ENCODE results near the gene CARS1.
A peak's percentile ranks its signal among the peaks of the same experiment; 100 is the strongest.

Gene CARS1

GRCh38 chr11:3088806-3089205, 31.6 kb upstream of the CARS1 start:
- no peak overlapping the region for H3K18ac ChIP-seq (ENCODE audit: low read length)
- no peak overlapping the region for H2BK5ac ChIP-seq (ENCODE audit: low read length)
- no peak overlapping the region for H2BK15ac ChIP-seq (ENCODE audit: low read length)
- no peak overlapping the region for H3K4ac ChIP-seq (ENCODE audit: low read length)
- no peak overlapping the region for H3K9ac ChIP-seq (ENCODE audit: low read depth, low read length, poor library complexity)
- H3K36me3 ChIP-seq (replicated peaks in 1 of 2; ENCODE audit: control insufficient read depth in 2 of 2, insufficient read depth in 2 of 2, low read length in 2 of 2): peaks cover 2 to 3% of the 10 kb centered on the region in 2 donors
- H2BK12ac ChIP-seq (ENCODE audit: low read length): no peak overlapping the region
- no peak overlapping the region for H2BK120ac ChIP-seq (ENCODE audit: low read depth, low read length)
- no peak for DNase-seq (ENCODE audit: low spot score)
- H3K4me3 ChIP-seq (ENCODE audit: low read length in 2 of 2): no peak overlapping the region
- H3K4me2 ChIP-seq (ENCODE audit: insufficient read depth, low read length, poor library complexity, severe bottlenecking): no peak overlapping the region
- H3K23ac ChIP-seq (ENCODE audit: low read depth, low read length, poor library complexity): no peak overlapping the region
- no peaks in the 10 kb centered on the region for H3K27me3 ChIP-seq (ENCODE audit: control insufficient read depth in 3 of 3, insufficient read depth in 3 of 3, low read depth in 1 of 3, low read length in 3 of 3)
- peaks cover 2% of the 10 kb centered on the region for H3K79me1 ChIP-seq (ENCODE audit: low read depth, low read length)
- no peak overlapping the region for H2AK5ac ChIP-seq (ENCODE audit: low read depth, low read length)
- no CpG with 5 or more reads among the region's 14 CpGs for WGBS, 2 donors (ENCODE audit: extremely low coverage in 2 of 2, insufficient read length in 2 of 2, insufficient replicate concordance in 1 of 2)
- no peaks in the 10 kb centered on the region for H3K9me3 ChIP-seq (replicated peaks in 1 of 2; ENCODE audit: control insufficient read depth in 2 of 2, insufficient read depth in 1 of 2, low read depth in 1 of 2, low read length in 2 of 2)
- no peak overlapping the region for H2AFZ ChIP-seq (ENCODE audit: low read length)
- H4K91ac ChIP-seq (ENCODE audit: low read depth, low read length, poor library complexity): no peak overlapping the region
- no peak overlapping the region for H4K8ac ChIP-seq (ENCODE audit: low read depth, low read length)
- H3K14ac ChIP-seq (ENCODE audit: low read length): no peak overlapping the region
- H3K4me1 ChIP-seq (ENCODE audit: control insufficient read depth in 2 of 2, insufficient read depth in 1 of 2, low read depth in 1 of 2, low read length in 2 of 2): peaks cover 0 to 8% of the 10 kb centered on the region in 2 donors
- H3K27ac ChIP-seq (replicated peaks; ENCODE audit: low read length): no peak overlapping the region

- H3K9ac ChIP-seq (ENCODE audit: low read depth, low read length, poor library complexity): no peak overlapping the region
- H3K4me2 ChIP-seq (ENCODE audit: insufficient read depth, low read length, poor library complexity, severe bottlenecking): no peak overlapping the region
- no peak overlapping the region for H2AFZ ChIP-seq (ENCODE audit: low read length)
- peak overlapping the region; percentile 24 for H4K91ac ChIP-seq (ENCODE audit: low read depth, low read length, poor library complexity)
- DNase-seq (ENCODE audit: low spot score): no peak
- H3K9me3 ChIP-seq (replicated peaks in 1 of 2; ENCODE audit: control insufficient read depth in 2 of 2, insufficient read depth in 1 of 2, low read depth in 1 of 2, low read length in 2 of 2): no peaks in the 10 kb centered on the region
- H2AK5ac ChIP-seq (ENCODE audit: low read depth, low read length): no peak overlapping the region
- peaks cover 2% of the 10 kb centered on the region for H3K79me1 ChIP-seq (ENCODE audit: low read depth, low read length)
- peak overlapping the region; percentile 63 for H3K14ac ChIP-seq (ENCODE audit: low read length)
- peaks cover under 1 to 2% of the 10 kb centered on the region in 2 donors for H3K36me3 ChIP-seq (replicated peaks in 1 of 2; ENCODE audit: control insufficient read depth in 2 of 2, insufficient read depth in 2 of 2, low read length in 2 of 2)
- H3K27me3 ChIP-seq (ENCODE audit: control insufficient read depth in 3 of 3, insufficient read depth in 3 of 3, low read depth in 1 of 3, low read length in 3 of 3): peaks cover 0 to 2% (median 0%) of the 10 kb centered on the region in 3 experiments
- H2BK120ac ChIP-seq (ENCODE audit: low read depth, low read length): no peak overlapping the region
- H3K18ac ChIP-seq (ENCODE audit: low read length): peak overlapping the region; percentile 22
- H2BK5ac ChIP-seq (ENCODE audit: low read length): peak overlapping the region; percentile 3
- no peak overlapping the region for H2BK12ac ChIP-seq (ENCODE audit: low read length)
- WGBS, 2 donors (ENCODE audit: extremely low coverage in 2 of 2, insufficient read length in 2 of 2, insufficient replicate concordance in 1 of 2): no CpG with 5 or more reads among the region's 24 CpGs
- H3K4me3 ChIP-seq (ENCODE audit: low read length in 2 of 2): no peak overlapping the region
- no peak overlapping the region for H3K27ac ChIP-seq (replicated peaks; ENCODE audit: low read length)
- H4K8ac ChIP-seq (ENCODE audit: low read depth, low read length): no peak overlapping the region
- H3K23ac ChIP-seq (ENCODE audit: low read depth, low read length, poor library complexity): no peak overlapping the region
- no peak overlapping the region for H3K4ac ChIP-seq (ENCODE audit: low read length)
- H3K4me1 ChIP-seq (ENCODE audit: control insufficient read depth in 2 of 2, insufficient read depth in 1 of 2, low read depth in 1 of 2, low read length in 2 of 2): peaks cover 0 to 5% of the 10 kb centered on the region in 2 donors
- H2BK15ac ChIP-seq (ENCODE audit: low read length): no peak overlapping the region
These were observed 30.9 kb upstream of the CARS1 start for GRCh38 chr11:3087821-3088800.

GRCh38 chr11:3087373-3087772, 30.1 kb upstream of the CARS1 start:
- Histone ChIP-seq H2BK120ac (ENCODE audit: low read depth, low read length) (no peak overlapping the region), H3K4me3 (ENCODE audit: low read length in 2 of 2) (no peak overlapping the region), H3K9me3 (replicated peaks in 1 of 2; ENCODE audit: control insufficient read depth in 2 of 2, insufficient read depth in 1 of 2, low read depth in 1 of 2, low read length in 2 of 2) (no peaks in the 10 kb centered on the region), H3K23ac (ENCODE audit: low read depth, low read length, poor library complexity) (peak overlapping the region; percentile 75), H2AK5ac (ENCODE audit: low read depth, low read length) (no peak overlapping the region), H2AFZ (ENCODE audit: low read length) (no peak overlapping the region), H2BK5ac (ENCODE audit: low read length) (no peak overlapping the region), H4K91ac (ENCODE audit: low read depth, low read length, poor library complexity) (no peak overlapping the region), H3K4me1 (ENCODE audit: control insufficient read depth in 2 of 2, insufficient read depth in 1 of 2, low read depth in 1 of 2, low read length in 2 of 2) (peaks cover 0 to 5% of the 10 kb centered on the region in 2 donors), H3K9ac (ENCODE audit: low read depth, low read length, poor library complexity) (no peak overlapping the region), H3K4ac (ENCODE audit: low read length) (no peak overlapping the region), H3K27ac (replicated peaks; ENCODE audit: low read length) (no peak overlapping the region), H4K8ac (ENCODE audit: low read depth, low read length) (no peak overlapping the region), H3K4me2 (ENCODE audit: insufficient read depth, low read length, poor library complexity, severe bottlenecking) (no peak overlapping the region), H2BK12ac (ENCODE audit: low read length) (no peak overlapping the region), H2BK15ac (ENCODE audit: low read length) (no peak overlapping the region), H3K18ac (ENCODE audit: low read length) (no peak overlapping the region), H3K36me3 (replicated peaks in 1 of 2; ENCODE audit: control insufficient read depth in 2 of 2, insufficient read depth in 2 of 2, low read length in 2 of 2) (peaks cover 0 to 2% of the 10 kb centered on the region in 2 donors), H3K27me3 (ENCODE audit: control insufficient read depth in 3 of 3, insufficient read depth in 3 of 3, low read depth in 1 of 3, low read length in 3 of 3) (peaks cover 0 to 2% (median 0%) of the 10 kb centered on the region in 3 experiments), H3K79me1 (ENCODE audit: low read depth, low read length) (peaks cover 2% of the 10 kb centered on the region), H3K14ac (ENCODE audit: low read length) (no peak overlapping the region)
- WGBS, 2 donors (ENCODE audit: extremely low coverage in 2 of 2, insufficient read length in 2 of 2, insufficient replicate concordance in 1 of 2): no CpG with 5 or more reads among the region's 11 CpGs
- DNase-seq (ENCODE audit: low spot score): no peak

GRCh38 chr11:3086671-3087150, 29.5 kb upstream of the CARS1 start:
- no CpG with 5 or more reads among the region's 9 CpGs for WGBS, 2 donors (ENCODE audit: extremely low coverage in 2 of 2, insufficient read length in 2 of 2, insufficient replicate concordance in 1 of 2)
- H4K91ac ChIP-seq (ENCODE audit: low read depth, low read length, poor library complexity): no peak overlapping the region
- no peak overlapping the region for H2AK5ac ChIP-seq (ENCODE audit: low read depth, low read length)
- H3K18ac ChIP-seq (ENCODE audit: low read length): peak overlapping the region; percentile 64
- H3K36me3 ChIP-seq (replicated peaks in 1 of 2; ENCODE audit: control insufficient read depth in 2 of 2, insufficient read depth in 2 of 2, low read length in 2 of 2): peaks cover 0 to 2% of the 10 kb centered on the region in 2 donors
- no peak overlapping the region for H3K9ac ChIP-seq (ENCODE audit: low read depth, low read length, poor library complexity)
- no peak overlapping the region for H2AFZ ChIP-seq (ENCODE audit: low read length)
- peaks cover 0 to 2% (median 0%) of the 10 kb centered on the region in 3 experiments for H3K27me3 ChIP-seq (ENCODE audit: control insufficient read depth in 3 of 3, insufficient read depth in 3 of 3, low read depth in 1 of 3, low read length in 3 of 3)
- no peak overlapping the region for H2BK15ac ChIP-seq (ENCODE audit: low read length)
- no peak overlapping the region for H3K4ac ChIP-seq (ENCODE audit: low read length)
- no peak for DNase-seq (ENCODE audit: low spot score)
- H3K4me2 ChIP-seq (ENCODE audit: insufficient read depth, low read length, poor library complexity, severe bottlenecking): no peak overlapping the region
- no peak overlapping the region for H2BK120ac ChIP-seq (ENCODE audit: low read depth, low read length)
- H4K8ac ChIP-seq (ENCODE audit: low read depth, low read length): no peak overlapping the region
- H3K27ac ChIP-seq (replicated peaks; ENCODE audit: low read length): no peak overlapping the region
- no peak overlapping the region for H3K4me3 ChIP-seq (ENCODE audit: low read length in 2 of 2)
- peaks cover 0 to 3% of the 10 kb centered on the region in 2 donors for H3K4me1 ChIP-seq (ENCODE audit: control insufficient read depth in 2 of 2, insufficient read depth in 1 of 2, low read depth in 1 of 2, low read length in 2 of 2)
- no peaks in the 10 kb centered on the region for H3K9me3 ChIP-seq (replicated peaks in 1 of 2; ENCODE audit: control insufficient read depth in 2 of 2, insufficient read depth in 1 of 2, low read depth in 1 of 2, low read length in 2 of 2)
- H3K14ac ChIP-seq (ENCODE audit: low read length): no peak overlapping the region
- H2BK12ac ChIP-seq (ENCODE audit: low read length): no peak overlapping the region
- H2BK5ac ChIP-seq (ENCODE audit: low read length): no peak overlapping the region
- H3K79me1 ChIP-seq (ENCODE audit: low read depth, low read length): peaks cover 2% of the 10 kb centered on the region
- peak overlapping the region; percentile 8 for H3K23ac ChIP-seq (ENCODE audit: low read depth, low read length, poor library complexity)

Measured in neuronal stem cell (in vitro differentiated cells).